HepG2 (cell line): Measurements from ENCODE around the gene MIDN. TPM values are rescaled to one million over a fixed set of nuclear protein-coding genes. Genes with fewer than 3 reads are reported as not detected.

Source experiments
- FOXJ3 ChIP-seq: sonication (generic); formaldehyde crosslinking; IDR thresholded peaks from 2 replicates; pipeline ENCODE4 v1.4.0; 2020; ENCODE audit warnings: missing genetic modification reagents, mild to moderate bottlenecking, borderline replicate concordance
- HNF1B ChIP-seq: sonication (generic); formaldehyde crosslinking; IDR thresholded peaks from 2 replicates; pipeline ENCODE4 v1.5.1; 2020; ENCODE audit warnings: mild to moderate bottlenecking, moderate library complexity, missing genetic modification reagents
- KLF13 ChIP-seq: sonication (generic); formaldehyde crosslinking; IDR thresholded peaks from 2 replicates; pipeline ENCODE4 v1.4.0; 2020; ENCODE audit warnings: mild to moderate bottlenecking, missing genetic modification reagents
- MTA1 ChIP-seq: sonication (generic); formaldehyde crosslinking; IDR thresholded peaks from 2 replicates; pipeline ENCODE4 v1.4.0; 2020; ENCODE audit warnings: missing genetic modification reagents, mild to moderate bottlenecking, borderline replicate concordance
- REST ChIP-seq, 2 experiments: IDR thresholded peaks; 2 replicates each; pipeline ENCODE4 v1.6.1; 2011 to 2012; ENCODE audit warnings: low read length in 2 of 2, borderline replicate concordance in 1 of 2, low read depth in 1 of 2, mild to moderate bottlenecking in 1 of 2, moderate library complexity in 1 of 2
- SOX5 ChIP-seq: IDR thresholded peaks from 2 replicates; pipeline ENCODE4 v1.6.1; 2016; ENCODE audit warnings: borderline replicate concordance
- ZNF260 ChIP-seq: sonication (generic); formaldehyde crosslinking; IDR thresholded peaks from 2 replicates; pipeline ENCODE4 v1.4.0; 2020; ENCODE audit warnings: missing genetic modification reagents, low read depth, mild to moderate bottlenecking, borderline replicate concordance
- ZNF274 ChIP-seq: sonication (generic); formaldehyde crosslinking; IDR thresholded peaks from 2 replicates; pipeline ENCODE4 v1.5.1; 2020; ENCODE audit warnings: mild to moderate bottlenecking, missing genetic modification reagents
- ZNF331 ChIP-seq: sonication (generic); formaldehyde crosslinking; IDR thresholded peaks from 2 replicates; pipeline ENCODE4 v1.4.0; 2020; ENCODE audit warnings: missing genetic modification reagents
- ZNF33B ChIP-seq: sonication (generic); formaldehyde crosslinking; IDR thresholded peaks from 2 replicates; pipeline ENCODE4 v1.5.1; 2020; ENCODE audit warnings: mild to moderate bottlenecking, missing genetic modification reagents
- ZNF451 ChIP-seq: sonication (generic); formaldehyde crosslinking; IDR thresholded peaks from 2 replicates; pipeline ENCODE4 v1.5.0; 2020; ENCODE audit warnings: mild to moderate bottlenecking, missing genetic modification reagents
- ZNF652 ChIP-seq: IDR thresholded peaks from 2 replicates; pipeline ENCODE4 v1.6.1; 2016; ENCODE audit warnings: low read depth, borderline replicate concordance
- ZNF704 ChIP-seq: sonication (generic); formaldehyde crosslinking; IDR thresholded peaks from 2 replicates; pipeline ENCODE4 v1.8.1; 2023; ENCODE audit warnings: mild to moderate bottlenecking, inconsistent platforms, moderate library complexity, missing genetic modification reagents, borderline replicate concordance
- ZNF747 ChIP-seq: sonication (generic); formaldehyde crosslinking; IDR thresholded peaks from 2 replicates; pipeline ENCODE4 v1.8.1; 2023; ENCODE audit warnings: missing genetic modification reagents, mild to moderate bottlenecking, borderline replicate concordance
- ZNF780A ChIP-seq: sonication (generic); formaldehyde crosslinking; IDR thresholded peaks from 2 replicates; pipeline ENCODE4 v1.8.0; 2022; ENCODE audit warnings: mild to moderate bottlenecking, missing genetic modification reagents, moderate library complexity
- polyA plus RNA-seq, 8 experiments: library from polyadenylated mRNA; depleted of rRNA in 3 of 8; stranded (reverse) in 7 of 8; unstranded in 1 of 8; fragments of >200 nt; fragmentation: Illumina TruSeq in 4 of 8; extraction: Trizol in 4 of 8; gene quantifications; 2 replicates each; pipeline versions ENCODE4 v1.2.1 to v1.2.3, GENCODE V29; 2011 to 2016; ENCODE audit warnings: low read depth in 4 of 8, missing spikeins in 1 of 8, mixed read lengths in 1 of 8; ENCODE audit not compliant: insufficient read depth in 1 of 8
- total RNA-seq, 5 experiments: library from RNA; depleted of rRNA; stranded (reverse); fragments of >200 nt; fragmentation: Illumina TruSeq; extraction: Trizol; gene quantifications; 2 replicates each; pipeline ENCODE4 v1.2.3, GENCODE V29; 2016; ENCODE audit warnings: low read depth in 1 of 5

Gene MIDN
- total and polyA plus RNA-seq, 2 of the 13 experiments (the other 11 are each of a cell fraction or from before 2014, with no cell fraction given), result 8.4 to 18.0 TPM

GRCh38 chr19:1266129-1266915 is 17.9 kb downstream of the MIDN start (continued):
- TF ChIP-seq REST (IDR thresholded peaks at IDR 0.05; ENCODE audit: borderline replicate concordance in 1 of 2, low read depth in 1 of 2, low read length in 2 of 2) (no peak), HNF1B (peak; percentile 74; the same call in 1 of the 2 replicates), MTA1 (CRISPR knock-in tag) (peak; percentile 73; the same call in 1 of the 2 replicates), SOX5 (CRISPR knock-in tag) (0 out of 2 replicates have a peak, but pooled peaks have one; percentile 43), FOXJ3 (CRISPR knock-in tag) (no peak), ZNF274 (CRISPR knock-in tag) (0 out of 2 replicates have a peak, but pooled peaks have one; percentile 26), KLF13 (CRISPR knock-in tag) (no peak), ZNF780A (CRISPR knock-in tag) (no peak), ZNF260 (CRISPR knock-in tag) (no peak), ZNF652 (CRISPR knock-in tag) (no peak), ZNF747 (CRISPR knock-in tag) (peak; percentile 67; the same call in 1 of the 2 replicates), ZNF451 (CRISPR knock-in tag) (no peak), ZNF33B (CRISPR knock-in tag) (0 out of 2 replicates have a peak, but pooled peaks have one; percentile 49), ZNF704 (CRISPR knock-in tag) (peak; percentile 68; the same call in 1 of the 2 replicates), ZNF331 (CRISPR knock-in tag) (peak; percentile 31; the same call in 1 of the 2 replicates)
